GM13976 (cell line): Measurements from ENCODE around the gene TRPV5.

Source experiments
- DNase-seq: peaks from one replicate; pipeline ENCODE4 v3.0.0; 2012; ENCODE audit warnings: low spot score
- CTCF ChIP-seq: IDR thresholded peaks from 2 replicates; pipeline ENCODE4 v1.5.1; 2012; ENCODE audit warnings: borderline replicate concordance, mild to moderate bottlenecking; ENCODE audit not compliant: insufficient read depth; ENCODE audit errors: extremely low read depth, missing control alignments, control extremely low read depth
- in situ Hi-C: fragments of 300-500 bp; cut with MboI; formaldehyde crosslinking; loops from one replicate; pipeline ENCODE4 v1.12.0; 2022; ENCODE audit warnings: low sequenced_read_pairs, mixed read lengths, inconsistent platforms; ENCODE audit not compliant: unreplicated experiment

Gene TRPV5

GRCh38 chr7:142925413-142925812 is 8.1 kb downstream of the TRPV5 start:
- in situ Hi-C loops, result no loop called here
- TF ChIP-seq CTCF, result no peak
- no peak for DNase-seq

- DNase-seq, result no peak
- no peak for TF ChIP-seq CTCF
- in situ Hi-C loops, result no loop called here
These were observed 10.2 kb downstream of the TRPV5 start for GRCh38 chr7:142923391-142923790.

GRCh38 chr7:142919656-142920055 is 13.9 kb downstream of the TRPV5 start:
- TF ChIP-seq CTCF, result no peak
- DNase-seq, result no peak
- in situ Hi-C loops, result no loop called here

- in situ Hi-C loops, result no loop called here
- no peak for TF ChIP-seq CTCF
- no peak for DNase-seq
These were observed 14.6 kb downstream of the TRPV5 start for GRCh38 chr7:142918901-142919300.

GRCh38 chr7:142917447-142917846 is 16.1 kb downstream of the TRPV5 start:
- no peak for DNase-seq
- in situ Hi-C loops, result no loop called here
- TF ChIP-seq CTCF, result no peak

GRCh38 chr7:142916508-142916907 is 17.0 kb downstream of the TRPV5 start:
- no peak for DNase-seq
- TF ChIP-seq CTCF, result no peak
- in situ Hi-C loops, result no loop called here

GRCh38 chr7:142915315-142915714 is 18.2 kb downstream of the TRPV5 start:
- DNase-seq, result no peak
- in situ Hi-C loops, result no loop called here
- TF ChIP-seq CTCF, result no peak
